Fibroblast of upper back skin (primary cell): ENCODE measurements around the gene EFCAB6.

Experiments used
- DNase-seq: peaks from one replicate; pipeline ENCODE4 v3.0.0-alpha.2; 2013

EFCAB6 gene

DNA sequence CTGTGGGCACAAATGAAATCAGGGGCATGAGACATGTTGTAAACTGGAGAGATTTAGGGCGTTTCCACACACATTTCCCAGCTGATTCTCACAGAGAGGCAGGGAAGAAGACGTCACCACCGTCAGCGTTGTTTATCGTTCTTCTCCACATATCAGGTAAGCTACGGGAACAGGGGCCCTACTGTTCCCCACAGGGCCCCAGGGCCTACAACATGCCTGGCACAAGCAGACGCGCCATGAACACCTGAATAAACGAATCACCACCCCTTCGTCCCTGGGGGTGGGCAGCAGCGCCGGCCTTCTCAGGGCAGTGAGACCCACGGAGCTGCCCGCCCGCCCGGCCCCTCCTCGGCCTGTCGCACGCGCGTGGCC, 342 bp downstream of the EFCAB6 start:
- no peak for DNase-seq

- DNase-seq = no peak
These were observed 9.1 kb downstream of the EFCAB6 start for GRCh38 chr22:43802897-43803495.

DNA sequence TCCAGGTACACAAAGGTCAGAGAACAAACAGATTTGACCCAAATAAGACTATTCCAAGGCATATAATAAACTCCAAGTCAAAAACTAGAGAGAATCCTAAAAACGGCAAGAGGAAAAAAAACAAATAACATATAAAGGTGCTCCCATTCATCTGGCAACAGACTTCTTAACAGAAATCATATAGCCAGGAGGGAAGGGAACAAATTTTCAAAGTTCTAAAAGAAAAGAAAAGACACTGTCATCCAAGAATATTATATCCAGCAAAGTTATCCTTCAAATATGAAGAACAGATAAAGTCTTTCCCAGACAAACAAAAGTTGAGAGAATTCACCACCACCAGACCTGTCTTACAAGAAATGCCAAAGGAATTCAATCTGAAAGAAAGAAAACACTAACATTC, 11.1 kb downstream of the EFCAB6 start:
- no peak for DNase-seq

DNA sequence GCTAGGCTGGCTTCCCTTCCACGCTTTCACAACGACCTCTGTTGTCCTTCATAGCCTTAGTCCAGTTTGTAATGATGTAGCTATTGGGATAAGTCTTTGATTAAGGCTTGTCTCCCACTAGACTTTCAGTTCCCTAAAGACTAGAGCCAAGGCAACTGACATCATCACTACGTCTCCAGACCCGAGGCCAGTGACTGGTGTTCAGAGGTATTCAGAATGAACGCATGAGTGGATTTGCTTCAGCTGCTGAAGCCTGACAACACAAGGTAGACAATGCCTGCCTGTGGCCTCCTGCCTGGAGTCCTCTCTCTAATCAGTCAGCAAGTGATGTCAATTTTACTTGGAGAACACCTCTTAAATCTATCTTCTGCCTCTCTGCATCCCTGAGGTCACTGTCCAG, 13.6 kb downstream of the EFCAB6 start:
- no peak for DNase-seq

GRCh38 chr22:43796567-43796966, 15.5 kb downstream of the EFCAB6 start:
- peak; percentile 56 for DNase-seq

GRCh38 chr22:43795320-43795719, 16.8 kb downstream of the EFCAB6 start:
- DNase-seq = no peak

- DNase-seq = no peak
These were observed 19.2 kb downstream of the EFCAB6 start for GRCh38 chr22:43792905-43793304.

- peak; percentile 87 for DNase-seq
These were observed 22.7 kb downstream of the EFCAB6 start for GRCh38 chr22:43789452-43789851.

DNA sequence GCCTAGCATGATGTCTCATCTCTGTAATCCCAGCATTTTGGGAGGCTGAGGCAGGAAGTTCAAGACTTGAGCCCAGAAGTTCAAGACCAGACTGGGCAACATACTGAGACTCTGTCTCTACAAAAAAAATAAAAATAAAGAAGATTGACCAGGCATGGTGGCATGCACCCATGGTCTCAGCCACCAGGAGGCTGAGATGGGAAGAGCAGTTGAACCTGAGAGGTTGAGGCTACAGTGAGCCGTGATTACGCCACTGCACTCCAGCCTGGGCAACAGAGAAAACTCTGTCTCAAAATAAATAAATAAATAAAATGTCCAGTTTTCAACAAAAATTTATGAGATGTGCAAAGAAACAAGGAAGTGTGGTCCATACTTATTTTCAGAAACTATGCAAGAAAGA, 28.3 kb downstream of the EFCAB6 start:
- no peak for DNase-seq

DNA sequence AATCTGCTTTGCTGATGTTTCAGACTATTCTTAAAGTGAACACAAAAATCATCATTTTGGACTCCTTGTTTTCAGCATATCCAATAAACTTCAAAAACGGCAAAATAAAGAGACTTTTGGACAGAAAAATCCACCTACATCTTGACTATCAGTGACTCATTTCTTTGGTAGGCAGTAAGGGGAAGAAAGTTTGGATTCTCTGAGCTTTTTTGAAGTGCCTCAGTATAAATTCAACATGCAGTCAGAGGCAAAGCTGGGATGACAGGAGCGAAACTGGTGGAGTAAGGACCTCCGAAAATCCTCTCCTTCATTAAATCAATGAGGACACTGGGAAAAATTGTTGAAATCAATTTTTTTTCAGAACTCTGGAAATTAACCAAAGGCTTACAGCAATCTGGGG, 29.7 kb downstream of the EFCAB6 start:
- DNase-seq = no peak

- peak; percentile 69 for DNase-seq
These were observed 34.8 kb downstream of the EFCAB6 start for GRCh38 chr22:43777286-43777685.

GRCh38 chr22:43776081-43776670, 35.9 kb downstream of the EFCAB6 start:
- DNase-seq = no peak

- no peak for DNase-seq
These were observed 37.7 kb downstream of the EFCAB6 start for GRCh38 chr22:43774318-43774915.

DNA sequence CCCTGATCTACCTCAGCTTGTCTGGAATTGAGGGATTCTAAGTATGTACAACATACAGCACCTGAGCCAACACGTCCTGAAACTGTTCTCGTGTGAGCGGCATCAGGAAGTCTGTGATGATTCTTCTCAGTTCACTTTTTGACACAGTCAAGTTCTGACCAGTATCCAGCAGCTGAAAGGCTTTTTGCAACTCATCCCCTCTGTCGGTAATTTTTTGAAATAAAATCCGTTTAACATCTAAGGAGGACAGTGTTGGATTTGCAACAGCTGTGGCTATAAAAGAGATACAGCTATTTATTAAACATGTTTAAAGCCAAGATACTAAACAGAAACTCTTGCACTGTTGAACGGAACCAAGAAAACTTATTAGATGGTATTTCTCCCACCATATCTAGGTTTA, 39.3 kb downstream of the EFCAB6 start:
- DNase-seq = no peak

GRCh38 chr22:43755452-43755851, 56.7 kb downstream of the EFCAB6 start:
- no peak for DNase-seq

DNA sequence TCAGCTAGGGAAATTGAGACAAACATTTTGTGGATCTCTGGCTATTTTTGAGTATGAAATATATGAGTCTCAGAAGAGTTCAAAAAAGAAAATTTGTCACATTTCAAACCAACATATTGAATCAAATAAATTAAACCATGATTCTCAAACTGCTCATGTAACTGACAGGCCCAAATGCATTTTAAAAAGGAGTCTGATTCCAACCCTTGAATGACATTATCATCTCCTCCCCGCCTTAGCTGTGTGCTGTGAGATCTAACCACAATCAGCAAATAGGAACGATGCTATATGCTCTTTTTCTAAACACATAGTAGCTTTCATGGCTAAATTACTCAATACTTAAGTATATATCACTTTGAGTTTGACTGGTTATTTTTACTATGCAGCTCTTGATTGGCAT, 57.1 kb downstream of the EFCAB6 start:
- no peak for DNase-seq

- no peak for DNase-seq
These were observed 57.9 kb downstream of the EFCAB6 start for GRCh38 chr22:43754176-43754575.

DNA sequence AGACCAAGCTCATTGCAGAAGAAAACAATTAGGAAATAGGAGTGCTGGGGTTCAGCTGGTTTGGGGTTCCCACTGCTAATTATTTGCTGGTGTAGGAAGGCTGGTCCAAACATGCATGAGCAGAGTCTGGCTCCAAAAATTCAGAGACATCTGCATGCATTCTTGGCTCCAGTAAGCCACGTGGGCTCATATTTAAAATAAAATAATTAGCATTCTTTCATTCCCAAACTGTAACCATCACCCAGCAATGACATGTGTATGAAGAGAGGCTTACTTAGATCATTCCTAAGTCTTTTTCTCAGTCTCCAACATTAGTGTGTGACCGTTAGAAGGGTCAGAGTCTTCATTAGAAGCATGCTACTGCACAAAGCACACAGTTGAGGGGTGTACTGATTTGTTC, 58.4 kb downstream of the EFCAB6 start:
- DNase-seq = no peak

- DNase-seq = no peak
These were observed 61.4 kb downstream of the EFCAB6 start for GRCh38 chr22:43750751-43751150.

- no peak for DNase-seq
These were observed 62.6 kb downstream of the EFCAB6 start for GRCh38 chr22:43749473-43749872.

DNA sequence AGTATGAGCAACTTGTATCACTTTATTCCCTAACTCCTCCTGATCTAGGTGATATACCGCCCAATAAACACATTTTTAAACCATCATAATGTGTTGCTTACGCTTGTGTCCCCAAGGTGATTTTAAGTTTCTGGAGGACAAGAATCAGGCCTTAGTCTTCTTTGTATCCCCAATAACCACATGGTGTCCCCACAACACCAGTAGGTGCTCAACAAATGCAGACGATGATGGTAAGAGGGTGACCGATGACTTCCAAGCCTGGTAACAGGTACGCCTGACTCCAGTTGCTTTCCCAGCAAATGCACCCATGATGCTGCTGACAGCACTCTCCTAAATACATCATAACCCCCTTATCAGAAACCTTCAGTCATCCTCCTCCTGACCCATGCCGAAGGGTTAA, 64.2 kb downstream of the EFCAB6 start:
- no peak for DNase-seq

GRCh38 chr22:43747058-43747457, 65.0 kb downstream of the EFCAB6 start:
- no peak for DNase-seq

GRCh38 chr22:43745783-43746356, 66.2 kb downstream of the EFCAB6 start:
- DNase-seq = no peak

GRCh38 chr22:43745411-43745770, 66.7 kb downstream of the EFCAB6 start:
- DNase-seq = no peak
